Right renal pelvis (tissue), 4 donors: ENCODE results near the gene KLF3. TPM values are rescaled to one million over a fixed set of nuclear protein-coding genes. Genes with fewer than 3 reads are reported as not detected.
"Not testable (repeated sequence)": the region's sequence is repeated elsewhere in the genome, so short reads cannot be mapped to it uniquely, and the experiment has no call there.

Experiments
- DNase-seq, 4 donors: peaks; one replicate each; pipeline ENCODE4 v3.0.0-alpha.2; 2013; ENCODE audit warnings: low read depth in 4 of 4, low spot score in 3 of 4, missing footprints in 1 of 4
- polyA plus RNA-seq, 4 donors: library from polyadenylated mRNA; unstranded; fragments of 120-200 nt; gene quantifications; one replicate each; pipeline ENCODE4 v1.2.1, GENCODE V29; 2013; ENCODE audit not compliant: insufficient read length in 4 of 4

KLF3 gene
- polyA plus RNA-seq = 10 to 100 TPM; 58.3 to 76.9 (median 72.0) TPM

GRCh38 chr4:38663801-38664705, at the start of gene KLF3:
KLF3 (plus strand) TSS chr4:38664199; CDS start chr4:38680626, 16,427 bp downstream.
- peak in 1 of 4 donors; percentile 73 for DNase-seq

DNA sequence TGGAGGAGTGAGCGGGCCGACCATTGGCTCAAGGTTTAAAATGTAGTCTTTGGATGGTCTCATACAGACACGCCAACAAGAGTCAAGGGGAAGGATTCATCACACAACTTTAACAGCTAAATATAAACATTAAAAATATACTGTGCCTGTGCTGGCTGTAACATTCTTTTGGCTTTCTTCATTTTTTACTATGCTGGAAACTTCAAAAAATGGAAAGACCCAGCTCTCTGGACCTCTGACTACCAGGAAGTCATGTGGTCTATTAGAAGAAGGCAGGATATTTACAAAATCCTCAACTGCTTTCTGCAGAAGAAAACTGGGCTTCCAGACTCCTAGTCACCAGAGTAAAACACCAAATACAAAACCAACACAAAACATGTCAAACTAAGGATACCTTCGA, 49.8 kb upstream of the KLF3 start:
- no peak for DNase-seq

DNA sequence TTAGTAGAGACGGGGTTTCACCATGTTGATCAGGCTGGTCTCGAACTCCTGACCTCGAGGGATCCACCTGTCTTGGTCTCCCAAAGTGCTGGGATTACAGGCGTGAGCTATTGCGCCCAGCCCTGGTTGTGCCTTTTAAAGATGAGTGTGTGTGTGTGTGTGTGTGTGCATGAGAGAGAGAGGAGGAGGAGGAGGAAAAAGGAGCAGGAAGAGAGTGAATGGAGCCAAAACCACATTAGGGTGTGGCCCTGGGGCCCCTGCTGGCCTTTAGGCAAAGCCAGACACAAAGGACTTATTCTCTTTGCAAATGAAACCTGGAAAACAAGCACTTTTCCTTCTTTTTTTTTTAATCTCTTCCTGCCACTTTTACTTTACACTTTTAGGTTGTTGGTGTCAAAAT, 48.2 kb upstream of the KLF3 start:
- DNase-seq = no peak

DNA sequence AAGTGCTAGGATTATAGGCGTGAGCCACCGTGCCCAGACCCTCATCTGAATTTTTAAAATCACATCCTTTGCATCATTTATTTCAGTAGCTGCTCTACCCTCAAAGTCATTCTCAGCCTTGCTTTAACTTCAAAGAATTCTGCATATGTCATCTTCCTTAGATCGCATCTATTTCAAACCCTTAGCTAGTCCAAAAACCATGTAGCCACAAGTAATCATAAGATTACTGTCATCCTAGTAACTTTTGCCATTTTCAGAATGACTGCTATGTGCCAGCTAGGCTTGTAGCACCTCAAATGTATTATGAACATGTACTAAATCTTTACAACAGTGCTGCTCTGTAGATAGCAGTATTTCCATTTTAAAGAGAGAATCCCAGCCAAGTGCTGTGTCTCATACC, 45.5 kb upstream of the KLF3 start:
- no peak for DNase-seq

- no peak for DNase-seq
Measured at GRCh38 chr4:38619316-38619715, 44.7 kb upstream of the KLF3 start.

DNA sequence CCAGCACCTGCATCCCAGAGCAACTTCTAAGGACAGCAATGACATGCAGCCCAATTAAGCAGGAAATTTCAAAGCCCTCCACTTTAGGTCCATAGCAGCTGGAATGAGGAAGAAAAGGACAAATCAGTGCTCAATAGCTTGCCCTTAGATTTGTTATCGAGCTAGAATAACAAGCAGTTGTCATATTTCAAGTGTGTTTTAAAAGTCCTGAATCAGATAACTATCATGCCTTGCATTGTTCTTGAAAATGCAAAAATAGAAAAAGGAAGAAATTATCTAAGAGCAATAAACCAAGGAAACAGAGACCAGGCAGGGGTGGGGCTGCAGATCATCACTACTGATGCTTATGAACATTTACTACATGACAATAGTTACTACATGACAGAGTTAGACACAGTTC, 43.9 kb upstream of the KLF3 start:
- DNase-seq = no peak

- no peak for DNase-seq
Measured at GRCh38 chr4:38620527-38621027, 43.4 kb upstream of the KLF3 start.

DNA sequence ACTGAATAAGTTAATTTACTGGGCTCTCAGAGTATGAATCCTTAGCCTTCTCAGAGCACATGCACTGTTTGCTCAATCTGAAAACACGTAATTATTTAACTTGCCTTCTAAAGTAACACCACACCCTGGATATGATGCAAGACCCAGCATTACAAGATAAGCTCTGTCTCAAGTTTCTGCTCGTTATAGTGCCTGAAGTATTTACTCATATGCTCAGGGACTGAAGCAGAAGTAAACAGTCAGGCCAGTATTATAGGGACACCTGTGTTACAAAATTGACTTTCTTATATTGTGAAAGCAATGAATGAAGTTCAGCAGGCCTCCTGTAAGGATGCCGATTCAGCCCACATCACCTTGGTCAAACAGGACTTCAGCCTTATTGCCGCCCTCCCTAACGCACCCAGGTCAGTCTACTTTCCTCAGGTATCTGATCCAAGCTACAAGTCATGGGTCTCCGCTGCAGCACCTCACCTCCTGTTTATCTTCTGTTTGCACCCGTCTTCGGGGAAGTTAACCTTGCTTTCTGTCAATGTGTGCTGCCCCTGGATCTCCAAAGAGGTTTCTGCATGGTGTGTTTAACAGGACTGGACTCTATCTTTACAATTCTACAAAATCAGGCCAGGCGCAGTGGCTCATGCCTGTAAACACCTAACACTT, 42.8 kb upstream of the KLF3 start:
- DNase-seq = no peak

GRCh38 chr4:38621831-38622230, 42.2 kb upstream of the KLF3 start:
- DNase-seq = no peak

DNA sequence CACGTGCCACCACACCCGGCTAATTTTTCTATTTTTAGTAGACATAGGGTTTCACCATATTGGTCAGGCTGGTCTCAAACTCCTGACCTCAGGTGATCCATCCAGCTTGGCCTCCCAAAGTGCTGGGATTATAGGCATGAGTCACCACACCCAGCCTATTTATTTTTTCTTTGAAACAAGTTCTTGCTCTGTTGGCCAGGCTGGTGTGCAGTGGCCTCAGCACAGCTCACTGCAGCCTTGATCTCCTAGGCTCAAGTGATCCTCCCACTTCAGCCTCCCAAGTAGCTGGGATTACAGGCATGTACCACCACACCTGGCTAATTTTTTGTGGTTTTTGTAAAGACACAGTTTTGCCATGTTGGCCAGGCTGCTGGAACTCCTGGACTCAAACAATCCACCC, 41.7 kb upstream of the KLF3 start:
- not testable (repeated sequence) for DNase-seq

DNA sequence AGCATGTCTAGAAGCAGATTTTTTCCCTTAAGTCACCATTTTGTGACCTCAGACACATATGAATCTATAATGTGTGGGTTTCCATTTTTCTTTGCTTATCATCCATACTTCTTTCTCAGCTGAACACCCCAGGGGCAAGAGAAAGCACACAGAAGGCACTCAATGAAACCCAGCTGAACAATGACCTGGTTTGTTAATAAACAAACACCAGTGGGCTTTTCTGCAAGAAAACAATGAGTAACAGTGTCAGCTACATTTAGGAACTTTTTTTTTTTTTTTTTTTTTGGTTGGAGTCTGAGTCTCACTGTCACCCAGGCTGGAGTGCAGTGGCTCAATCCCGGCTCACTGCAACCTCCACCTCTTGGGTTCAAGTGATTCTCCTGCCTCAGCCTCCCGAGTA, 40.7 kb upstream of the KLF3 start:
- DNase-seq = no peak

DNA sequence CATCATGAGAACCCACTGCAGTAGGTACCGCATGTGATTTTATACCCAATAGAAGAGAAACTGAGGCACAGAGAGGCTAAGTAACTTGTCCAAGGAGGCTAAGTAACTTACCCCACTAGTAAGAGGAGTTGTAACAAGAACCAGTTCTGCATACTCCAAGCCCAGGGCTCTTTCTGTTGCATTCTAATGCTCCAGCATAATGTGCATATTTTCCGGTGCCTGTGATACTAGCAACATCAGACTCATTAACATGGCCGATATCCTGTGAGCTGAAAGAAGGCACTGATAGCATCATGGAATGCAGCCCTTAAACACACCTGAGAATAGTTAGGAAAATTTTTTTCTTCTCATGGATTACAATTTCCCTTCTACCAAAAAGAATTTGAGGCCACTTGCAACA, 39.7 kb upstream of the KLF3 start:
- DNase-seq = no peak

DNA sequence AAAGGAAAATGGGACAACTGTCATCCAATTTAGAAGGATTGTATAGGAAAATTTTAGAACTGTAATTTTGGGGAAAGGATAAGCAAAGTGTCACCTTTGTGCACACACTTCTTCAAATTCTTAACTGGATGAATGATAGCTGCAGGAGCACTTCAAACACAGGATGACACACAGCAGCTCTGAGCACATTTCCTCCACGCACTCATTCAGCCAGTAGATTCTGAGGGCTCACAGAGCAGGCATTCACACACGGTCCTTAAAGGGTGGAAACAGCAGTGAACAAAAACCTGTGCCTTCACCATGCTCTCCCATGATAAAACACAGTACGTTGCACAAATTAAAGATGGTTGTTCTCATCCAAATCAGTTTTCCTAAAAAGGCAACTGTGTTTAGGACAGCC, 38.5 kb upstream of the KLF3 start:
- no peak for DNase-seq

DNA sequence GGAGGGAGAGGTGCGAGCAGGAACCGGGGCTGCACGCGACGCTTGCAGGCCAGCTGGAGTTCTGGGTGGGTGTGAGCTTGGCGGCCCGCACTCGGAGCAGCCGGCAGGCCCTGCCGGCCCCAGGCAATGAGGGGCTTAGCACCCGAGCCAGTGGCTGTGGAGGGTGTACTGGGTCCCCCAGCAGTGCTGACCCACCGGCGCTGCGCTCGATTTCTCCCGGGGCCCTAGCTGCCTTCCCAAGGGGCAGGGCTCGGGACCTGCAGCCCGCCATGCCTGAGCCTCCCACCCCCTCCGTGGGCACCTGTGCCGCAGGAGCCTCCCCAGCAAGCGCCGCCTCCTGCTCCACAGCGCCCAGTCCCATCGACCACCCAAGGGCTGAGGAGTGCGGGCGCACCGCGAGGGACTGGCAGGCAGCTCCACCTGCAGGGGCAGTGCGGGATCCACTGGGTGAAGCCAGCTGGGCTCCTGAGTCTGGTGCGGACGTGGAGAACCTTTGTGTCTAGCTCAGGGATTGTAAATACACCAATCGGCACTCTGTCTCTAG, 37.0 kb upstream of the KLF3 start:
- DNase-seq = not testable (repeated sequence)

GRCh38 chr4:38630519-38630918, 33.5 kb upstream of the KLF3 start:
- no peak for DNase-seq

DNA sequence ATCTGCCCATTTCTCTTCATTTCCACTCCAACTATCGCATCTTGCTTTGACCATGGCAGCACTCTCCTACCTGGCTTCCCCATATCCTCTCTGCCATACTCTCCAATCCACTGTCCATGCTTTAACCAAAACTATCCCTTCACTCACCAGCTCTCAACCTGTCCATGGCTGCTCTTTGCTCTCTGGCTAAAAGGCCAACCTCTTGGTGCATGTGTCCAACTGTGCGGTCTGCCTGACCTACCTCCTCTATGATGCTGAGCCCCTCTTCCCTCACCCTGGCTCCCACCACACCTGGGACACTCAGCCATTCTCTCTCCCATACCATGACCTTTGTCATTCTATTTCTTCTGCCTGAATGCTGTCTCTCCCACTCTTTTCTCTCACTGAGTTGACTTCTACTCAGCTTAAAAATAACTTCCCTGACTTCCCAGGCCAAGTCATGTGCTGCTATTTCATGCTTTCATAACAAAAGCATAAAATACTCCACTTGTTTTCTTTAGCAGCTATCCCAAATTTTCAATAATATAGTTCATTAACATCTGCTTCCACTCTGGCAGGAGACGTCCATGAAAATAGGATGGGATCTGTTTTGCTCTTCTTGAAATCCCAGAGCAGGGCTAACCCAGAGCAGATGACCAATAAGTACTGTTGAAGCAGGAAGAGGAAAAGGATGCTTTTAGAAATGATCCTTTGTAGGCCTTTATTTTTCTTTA, 29.8 kb upstream of the KLF3 start:
- no peak for DNase-seq

DNA sequence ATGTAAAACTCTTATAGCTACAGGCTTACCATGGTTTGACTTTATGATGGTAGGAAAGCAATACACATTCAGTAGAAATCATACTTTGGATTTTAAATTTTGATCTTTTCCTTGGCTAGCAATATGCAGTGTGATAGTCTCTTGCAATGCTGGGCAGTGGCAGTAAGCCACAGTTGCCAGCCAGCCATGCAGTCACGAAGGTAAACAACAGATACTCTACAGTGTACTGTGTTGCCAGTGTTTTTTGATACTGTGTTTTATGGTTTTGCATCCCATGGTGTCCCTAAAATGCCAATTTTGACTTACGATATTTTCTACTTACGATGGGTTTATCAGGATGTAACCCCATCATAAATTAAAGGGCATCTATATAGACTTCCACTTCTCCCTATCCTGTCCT, 24.8 kb upstream of the KLF3 start:
- DNase-seq = no peak

DNA sequence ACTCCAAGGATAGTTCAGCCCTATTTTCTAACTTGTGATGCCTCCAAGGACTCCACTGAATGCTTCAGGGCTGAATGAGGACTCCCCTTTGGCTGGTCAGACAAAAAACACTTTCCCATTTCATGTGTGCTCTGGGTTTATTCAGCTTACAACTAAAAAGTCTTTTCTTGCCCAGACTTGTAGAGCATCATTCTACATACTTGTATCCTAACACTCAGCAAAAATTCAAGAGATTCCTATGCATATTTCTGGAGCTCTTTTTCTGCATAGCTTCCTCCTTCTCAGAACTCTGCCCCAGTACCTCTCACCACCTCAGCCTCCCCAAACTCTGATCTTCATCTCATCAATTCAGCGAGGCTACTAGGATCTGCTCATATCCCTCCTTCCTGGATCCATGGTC, 22.2 kb upstream of the KLF3 start:
- no peak for DNase-seq

GRCh38 chr4:38644201-38644600, 19.8 kb upstream of the KLF3 start:
- DNase-seq = no peak

- no peak for DNase-seq
Measured at GRCh38 chr4:38647101-38647819, 16.7 kb upstream of the KLF3 start.
